ENCODE measurements around the gene NELFA.
"Not testable (repeated sequence)": the region's sequence is repeated elsewhere in the genome, so short reads cannot be mapped to it uniquely, and the experiment has no call there.

The NELFA gene

GRCh38 chr4:1993718-1994516 is 14.9 kb downstream of the NELFA start:
- not testable (repeated sequence) for DNase-seq

- no peak for DNase-seq
These were observed 15.6 kb downstream of the NELFA start for GRCh38 chr4:1993169-1993516.

- peak in 1 of 2 experiments; percentile 53 for DNase-seq
These were observed 16.2 kb downstream of the NELFA start for GRCh38 chr4:1992468-1993168.

GRCh38 chr4:1991596-1992434 is 17.0 kb downstream of the NELFA start:
- DNase-seq: peak; percentile 36 to 76

- no peak for DNase-seq
These were observed 17.7 kb downstream of the NELFA start for GRCh38 chr4:1991087-1991486.

- no peak for DNase-seq
These were observed 18.1 kb downstream of the NELFA start for GRCh38 chr4:1990676-1991075.

GRCh38 chr4:1990348-1990645 is 18.5 kb downstream of the NELFA start:
- DNase-seq: no peak

- DNase-seq: no peak
These were observed 19.0 kb downstream of the NELFA start for GRCh38 chr4:1989533-1990347.

- no peak for DNase-seq
These were observed 20.4 kb downstream of the NELFA start for GRCh38 chr4:1988327-1988724.

GRCh38 chr4:1987721-1988326 is 20.9 kb downstream of the NELFA start:
- no peak for DNase-seq

GRCh38 chr4:1987296-1987695 is 21.5 kb downstream of the NELFA start:
- no peak for DNase-seq

- DNase-seq: no peak
These were observed 22.1 kb downstream of the NELFA start for GRCh38 chr4:1986578-1987210.

GRCh38 chr4:1985780-1986577 is 22.8 kb downstream of the NELFA start:
- DNase-seq: no peak

GRCh38 chr4:1985294-1985693 is 23.5 kb downstream of the NELFA start:
- DNase-seq: no peak

GRCh38 chr4:1984406-1985191 is 24.2 kb downstream of the NELFA start:
- peak in 1 of 2 experiments; percentile 42 for DNase-seq

- no peak for DNase-seq
These were observed 24.8 kb downstream of the NELFA start for GRCh38 chr4:1983846-1984405.

GRCh38 chr4:1983053-1983845 is 25.5 kb downstream of the NELFA start:
- no peak for DNase-seq

GRCh38 chr4:1982124-1983052 is 26.4 kb downstream of the NELFA start:
- DNase-seq: peak in 1 of 2 experiments; percentile 46
